Upper lobe of left lung (tissue), 4 donors: ENCODE results near the gene FGF3.

Experiments used
- CTCF ChIP-seq, 6 experiments: fragments of 450-650 bp in 4 of 6; fragments of 200-600 bp in 2 of 6; sonication (generic) in 2 of 6; IDR thresholded peaks; one replicate each; pipeline ENCODE4 v1.5.1; 2016 to 2019; ENCODE audit warnings: antibody characterized with exemption in 6 of 6
- EP300 ChIP-seq, 4 donors: sonication (generic); formaldehyde crosslinking; IDR thresholded peaks; one replicate each; pipeline ENCODE4 v1.5.1; 2017; ENCODE audit warnings: antibody characterized with exemption in 4 of 4, control low read depth in 2 of 4

- TF ChIP-seq EP300 (IDR thresholded peaks at IDR 0.05) (no peak), CTCF (IDR thresholded peaks at IDR 0.05) (no peak)
Measured at GRCh38 chr11:69787906-69788305, 31.3 kb downstream of the FGF3 start.
